HG03025 (cell line): ENCODE measurements around the gene PPIL6.
"Not testable (repeated sequence)": the region's sequence is repeated elsewhere in the genome, so short reads cannot be mapped to it uniquely, and the experiment has no call there.

ENCODE experiments used
- ATAC-seq: cut with Tn5 transposase; IDR thresholded peaks from one replicate; pipeline ENCODE4 v1.9.1; 2021; ENCODE audit warnings: mild to moderate bottlenecking, moderate library complexity; ENCODE audit not compliant: unreplicated experiment, low FRiP score

The PPIL6 gene

GRCh38 chr6:109369728-109370127, 70.7 kb downstream of the PPIL6 start:
- no peak for ATAC-seq

GRCh38 chr6:109364382-109365078, 75.9 kb downstream of the PPIL6 start:
- not testable (repeated sequence) for ATAC-seq

GRCh38 chr6:109363753-109364152, 76.7 kb downstream of the PPIL6 start:
- ATAC-seq: no peak

- no peak for ATAC-seq
Observed at GRCh38 chr6:109362102-109362884, 78.1 kb downstream of the PPIL6 start.

GRCh38 chr6:109360791-109361190, 79.6 kb downstream of the PPIL6 start:
- ATAC-seq: no peak

- ATAC-seq: no peak
Observed at GRCh38 chr6:109360281-109360680, 80.1 kb downstream of the PPIL6 start.

GRCh38 chr6:109359248-109359647, 81.2 kb downstream of the PPIL6 start:
- no peak for ATAC-seq

GRCh38 chr6:109358204-109358603, 82.2 kb downstream of the PPIL6 start:
- no peak for ATAC-seq

- no peak for ATAC-seq
Observed at GRCh38 chr6:109356237-109356636, 84.2 kb downstream of the PPIL6 start.

- ATAC-seq: no peak
Observed at GRCh38 chr6:109351231-109352130, 88.9 kb downstream of the PPIL6 start.

- ATAC-seq: no peak
Observed at GRCh38 chr6:109349419-109349987, 90.9 kb downstream of the PPIL6 start.

- ATAC-seq: no peak
Observed at GRCh38 chr6:109348226-109348625, 92.2 kb downstream of the PPIL6 start.

- no peak for ATAC-seq
Observed at GRCh38 chr6:109347779-109348178, 92.6 kb downstream of the PPIL6 start.

GRCh38 chr6:109345986-109346385, 94.4 kb downstream of the PPIL6 start:
- ATAC-seq: no peak

- ATAC-seq: no peak
Observed at GRCh38 chr6:109344226-109344625, 96.2 kb downstream of the PPIL6 start.

- no peak for ATAC-seq
Observed at GRCh38 chr6:109343518-109343917, 96.9 kb downstream of the PPIL6 start.

GRCh38 chr6:109342911-109343310, 97.5 kb downstream of the PPIL6 start:
- no peak for ATAC-seq

GRCh38 chr6:109342506-109342905, 97.9 kb downstream of the PPIL6 start:
- ATAC-seq: no peak

GRCh38 chr6:109340811-109341210, 99.6 kb downstream of the PPIL6 start:
- ATAC-seq: no peak
